ENCODE results near the gene DENND4B.
"Not testable (repeated sequence)": the region's sequence is repeated elsewhere in the genome, so short reads cannot be mapped to it uniquely, and the experiment has no call there.

The DENND4B gene

GRCh38 chr1:153895866-153896265, 50.7 kb downstream of the DENND4B start:
- DNase-seq (ENCODE audit: extremely low spot score, insufficient read length, low read depth); FAIRE-seq: not testable (repeated sequence)

- FAIRE-seq; DNase-seq (ENCODE audit: extremely low spot score, insufficient read length, low read depth): not testable (repeated sequence)
These were observed 55.5 kb downstream of the DENND4B start for GRCh38 chr1:153891042-153891441.

GRCh38 chr1:153888533-153888932, 58.0 kb downstream of the DENND4B start:
- FAIRE-seq (peak; percentile 85), DNase-seq (ENCODE audit: extremely low spot score, insufficient read length, low read depth) (peak; percentile 22)

DNA sequence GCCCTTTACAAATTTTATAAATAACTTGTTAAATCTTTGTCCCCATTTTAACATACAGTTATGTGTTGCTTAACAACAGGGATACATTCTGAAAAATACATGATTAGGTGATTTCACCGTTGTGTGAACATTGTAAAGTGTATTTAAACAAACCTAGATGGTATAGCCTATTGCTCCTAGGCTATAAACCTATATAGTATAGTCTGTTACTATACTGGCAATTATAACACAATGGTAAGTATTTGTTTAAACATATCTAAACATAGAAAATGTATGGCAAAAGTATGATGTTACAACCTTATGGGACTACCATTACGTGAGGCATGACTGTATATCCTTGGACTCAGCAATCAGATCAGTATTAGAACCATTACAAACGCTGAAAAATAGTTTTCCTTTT, 60.4 kb downstream of the DENND4B start:
- no peak for FAIRE-seq
- no peak for DNase-seq (ENCODE audit: extremely low spot score, insufficient read length, low read depth)

DNA sequence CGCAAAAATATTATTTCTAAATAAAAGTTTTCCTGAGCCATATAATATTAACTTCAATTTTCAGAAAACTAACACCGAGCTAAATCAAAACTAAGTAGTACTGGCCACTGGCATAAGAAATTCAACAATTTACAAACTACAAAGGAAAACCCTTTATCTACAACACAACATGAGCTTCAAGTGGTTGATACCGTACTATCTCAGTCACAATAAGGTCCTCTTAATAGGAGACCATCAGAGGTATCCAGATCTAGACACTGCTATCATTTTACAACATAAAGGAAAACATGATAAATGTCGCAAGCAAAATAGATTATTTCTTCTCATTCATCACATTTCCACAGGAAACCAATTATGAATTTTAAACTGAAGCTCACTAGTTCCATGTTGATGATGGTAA, 63.3 kb downstream of the DENND4B start:
- FAIRE-seq (no peak), DNase-seq (ENCODE audit: extremely low spot score, insufficient read length, low read depth) (no peak)

DNA sequence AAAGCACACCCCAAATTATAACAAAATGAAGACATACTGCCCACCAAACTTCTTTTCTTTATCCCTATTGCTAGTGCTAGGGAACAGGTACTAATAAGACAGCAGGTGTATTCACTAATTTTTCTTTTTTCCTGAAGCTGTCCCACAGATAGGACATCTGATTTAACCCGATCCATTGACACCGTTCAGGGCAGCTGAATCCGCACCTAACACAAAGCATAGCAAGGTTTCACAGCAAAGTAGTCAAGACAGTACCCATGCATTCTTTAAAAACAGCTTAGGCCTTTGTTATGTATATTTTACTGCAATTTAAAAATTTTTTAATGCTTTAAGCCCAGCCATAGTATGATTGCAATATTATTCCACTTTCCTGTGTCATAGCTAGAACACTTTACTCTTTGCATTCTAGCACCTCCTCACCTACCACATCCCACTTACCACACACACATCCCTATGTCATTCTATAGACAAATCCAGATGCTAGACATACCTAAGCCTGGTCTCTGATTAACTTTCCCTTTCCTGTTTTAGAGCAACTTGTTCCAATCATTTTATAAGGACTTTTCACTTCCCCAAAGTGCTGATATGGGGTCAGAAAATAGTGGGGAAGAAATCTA, 64.1 kb downstream of the DENND4B start:
- no peak for FAIRE-seq
- no peak for DNase-seq (ENCODE audit: extremely low spot score, insufficient read length, low read depth)

GRCh38 chr1:153881751-153882150, 64.8 kb downstream of the DENND4B start:
- FAIRE-seq = no peak
- DNase-seq (ENCODE audit: extremely low spot score, insufficient read length, low read depth) = no peak

DNA sequence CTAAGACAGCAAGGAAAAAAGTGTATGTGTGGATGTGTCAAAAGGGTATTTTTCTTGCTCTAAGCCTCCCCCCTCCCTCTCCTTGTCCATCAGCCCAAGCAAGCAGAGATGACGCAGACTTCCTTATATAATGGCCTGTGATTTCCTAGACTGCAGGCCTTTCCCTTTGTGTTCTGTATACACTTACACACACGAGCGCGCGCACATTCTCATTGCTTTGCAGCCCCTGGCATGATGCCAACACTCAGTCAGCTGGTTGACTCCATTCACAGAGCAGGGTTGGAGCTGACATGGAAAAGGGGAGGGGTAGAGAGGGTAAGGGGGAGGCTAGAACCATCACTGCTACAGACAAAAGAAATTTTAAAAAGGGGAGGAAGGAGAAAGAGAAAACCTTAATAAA, 65.6 kb downstream of the DENND4B start:
- no peak for FAIRE-seq
- DNase-seq (ENCODE audit: extremely low spot score, insufficient read length, low read depth) = no peak

- DNase-seq (ENCODE audit: extremely low spot score, insufficient read length, low read depth) (no peak), FAIRE-seq (no peak)
These were observed 66.5 kb downstream of the DENND4B start for GRCh38 chr1:153880024-153880423.

Data from GM18507 (cell line).